ENCODE results near the gene ZNF587. TPM values are rescaled to one million over a fixed set of nuclear protein-coding genes. Genes with fewer than 3 reads are reported as not detected.

Gene ZNF587
- total and polyA plus RNA-seq, 10 of the 15 experiments (the other 5 are each of a cell fraction or from before 2014, with no cell fraction given): 1.9 to 27.8 (median 13.5) TPM

DNA sequence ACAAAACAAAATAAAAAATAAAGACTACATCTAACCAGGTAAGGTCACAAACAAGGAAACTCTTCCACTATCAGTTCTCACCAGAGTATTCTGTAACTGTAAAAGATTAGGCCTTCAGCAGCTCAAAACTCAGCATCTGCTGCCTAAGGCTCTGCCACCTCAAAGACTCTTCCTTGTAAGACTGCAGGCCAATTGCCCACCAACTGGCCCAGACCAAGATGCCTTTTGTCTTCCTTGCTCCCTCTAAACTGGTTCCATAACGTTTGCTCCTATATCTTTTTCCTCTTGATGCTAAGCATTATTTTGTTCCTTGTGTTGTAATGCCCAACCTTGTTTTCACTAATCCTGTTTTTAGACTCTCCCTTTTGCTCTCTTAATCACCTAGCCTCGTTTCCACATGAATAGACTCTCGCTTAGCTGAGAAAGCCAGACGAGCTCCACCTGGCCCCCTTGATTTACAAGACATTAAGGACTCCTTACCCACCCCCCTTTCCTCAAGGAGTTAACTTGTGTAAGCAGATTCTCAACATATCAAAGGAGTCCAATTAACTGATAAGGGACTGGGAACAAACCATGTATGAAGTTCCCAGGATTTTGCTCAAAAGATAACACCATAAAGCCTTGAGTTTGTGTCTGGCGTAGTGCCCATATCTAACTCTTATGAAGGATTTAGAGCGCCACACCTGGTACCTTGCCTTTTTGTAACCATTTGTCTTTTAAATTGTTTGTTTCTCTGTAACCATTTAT lies 37.7 kb downstream of the ZNF587 start:
- ChIA-PET POLR2A (no interaction called here), CTCF (interaction anchor here (0.5 to 1.4 kb wide), 5 partner anchors 10 to 152 kb away, joined by 3 to 4 read pairs (median 3); no protein-coding TSS in a partner anchor), SMC1A (ENCODE audit: uncharacterized antibody, unreplicated experiment) (interaction anchor here (0.6 to 1.5 kb wide), 3 partner anchors 9 to 17 kb away, joined by 3 read pairs; no protein-coding TSS in a partner anchor), RAD21 (ENCODE audit: unreplicated experiment) (no interaction called here)
- WGBS (ENCODE audit: insufficient coverage, insufficient replicate concordance, low lambda C conversion rate, missing lambda C conversion rate): 59% methylated on average over 6 of the region's 6 CpGs
- intact Hi-C loops (cut with micrococcal nuclease; ENCODE audit: unreplicated experiment): loop anchor here (10.0 kb wide), 1 partner anchor 483 kb away; no protein-coding TSS in a partner anchor
- peak overlapping the region; percentile 83 for H3K4me3 ChIP-seq
- H3K9ac ChIP-seq (ENCODE audit: control insufficient read depth, insufficient read depth, low read length): peak overlapping the region; percentile 90; the same call in 1 of the 2 replicates
- H3K9me3 ChIP-seq (replicated peaks; ENCODE audit: control insufficient read depth, insufficient read depth, low read length): peaks cover 16% of the 10 kb centered on the region
- no peaks in the 10 kb centered on the region for H3K27me3 ChIP-seq (replicated peaks in 1 of 2; ENCODE audit: control insufficient read depth in 2 of 2, insufficient read depth in 2 of 2, low read length in 1 of 2)
- peaks cover 33% of the 10 kb centered on the region for H3K79me2 ChIP-seq (ENCODE audit: control insufficient read depth, insufficient read depth, low read length)
- H3K27ac ChIP-seq (ENCODE audit: control insufficient read depth, insufficient read depth): no peak overlapping the region
- peak; percentile 6; the same call in 1 of the 3 replicates for ATAC-seq
- H3K4me2 ChIP-seq (ENCODE audit: control insufficient read depth, insufficient read depth): peak overlapping the region; percentile 75
- no peak for FAIRE-seq
- no peaks in the 10 kb centered on the region for H4K20me1 ChIP-seq (ENCODE audit: control insufficient read depth, insufficient read depth)
- BruUV-seq (replicated peaks): no TSS peak
- TF ChIP-seq, protein P1, sequence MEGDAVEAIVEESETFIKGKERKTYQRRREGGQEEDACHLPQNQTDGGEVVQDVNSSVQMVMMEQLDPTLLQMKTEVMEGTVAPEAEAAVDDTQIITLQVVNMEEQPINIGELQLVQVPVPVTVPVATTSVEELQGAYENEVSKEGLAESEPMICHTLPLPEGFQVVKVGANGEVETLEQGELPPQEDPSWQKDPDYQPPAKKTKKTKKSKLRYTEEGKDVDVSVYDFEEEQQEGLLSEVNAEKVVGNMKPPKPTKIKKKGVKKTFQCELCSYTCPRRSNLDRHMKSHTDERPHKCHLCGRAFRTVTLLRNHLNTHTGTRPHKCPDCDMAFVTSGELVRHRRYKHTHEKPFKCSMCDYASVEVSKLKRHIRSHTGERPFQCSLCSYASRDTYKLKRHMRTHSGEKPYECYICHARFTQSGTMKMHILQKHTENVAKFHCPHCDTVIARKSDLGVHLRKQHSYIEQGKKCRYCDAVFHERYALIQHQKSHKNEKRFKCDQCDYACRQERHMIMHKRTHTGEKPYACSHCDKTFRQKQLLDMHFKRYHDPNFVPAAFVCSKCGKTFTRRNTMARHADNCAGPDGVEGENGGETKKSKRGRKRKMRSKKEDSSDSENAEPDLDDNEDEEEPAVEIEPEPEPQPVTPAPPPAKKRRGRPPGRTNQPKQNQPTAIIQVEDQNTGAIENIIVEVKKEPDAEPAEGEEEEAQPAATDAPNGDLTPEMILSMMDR (IDR thresholded peaks at IDR 0.05 in 2 of 3, conservative IDR thresholded peaks at IDR 0.05 in 1 of 3; ENCODE audit: control insufficient read depth in 2 of 3, extremely low read depth in 1 of 3, insufficient read depth in 1 of 3, low read depth in 3 of 3, low read length in 3 of 3): 0 out of 6 replicates have a peak, but pooled peaks of 1 of the 3 experiments have one; percentile 1
- no peak for TF ChIP-seq SMAD1 (IDR thresholded peaks at IDR 0.05; ENCODE audit: low read depth, partially characterized antibody)
- in situ Hi-C loops (cut with MboI): no loop called here
- no peaks in the 10 kb centered on the region for H3K4me1 ChIP-seq (ENCODE audit: control insufficient read depth, insufficient read depth, low read length)
- H3K36me3 ChIP-seq (ENCODE audit: control insufficient read depth in 2 of 2, insufficient read depth in 2 of 2, low read length in 1 of 2): peaks cover 0 to 8% of the 10 kb centered on the region in 2 experiments; a peak in 3 of 4 replicates
- no peak overlapping the region for H2AFZ ChIP-seq (ENCODE audit: control insufficient read depth, low read depth, low read length)
- no peak for DNase-seq (ENCODE audit: low read depth, low spot score)

All from GM12878 (cell line).